ENCODE results near the gene ZFAND3. TPM values are rescaled to one million over a fixed set of nuclear protein-coding genes. Genes with fewer than 3 reads are reported as not detected.

Gene ZFAND3
- total RNA-seq, 1 experiment from 2014 or later = 12.9 TPM

DNA sequence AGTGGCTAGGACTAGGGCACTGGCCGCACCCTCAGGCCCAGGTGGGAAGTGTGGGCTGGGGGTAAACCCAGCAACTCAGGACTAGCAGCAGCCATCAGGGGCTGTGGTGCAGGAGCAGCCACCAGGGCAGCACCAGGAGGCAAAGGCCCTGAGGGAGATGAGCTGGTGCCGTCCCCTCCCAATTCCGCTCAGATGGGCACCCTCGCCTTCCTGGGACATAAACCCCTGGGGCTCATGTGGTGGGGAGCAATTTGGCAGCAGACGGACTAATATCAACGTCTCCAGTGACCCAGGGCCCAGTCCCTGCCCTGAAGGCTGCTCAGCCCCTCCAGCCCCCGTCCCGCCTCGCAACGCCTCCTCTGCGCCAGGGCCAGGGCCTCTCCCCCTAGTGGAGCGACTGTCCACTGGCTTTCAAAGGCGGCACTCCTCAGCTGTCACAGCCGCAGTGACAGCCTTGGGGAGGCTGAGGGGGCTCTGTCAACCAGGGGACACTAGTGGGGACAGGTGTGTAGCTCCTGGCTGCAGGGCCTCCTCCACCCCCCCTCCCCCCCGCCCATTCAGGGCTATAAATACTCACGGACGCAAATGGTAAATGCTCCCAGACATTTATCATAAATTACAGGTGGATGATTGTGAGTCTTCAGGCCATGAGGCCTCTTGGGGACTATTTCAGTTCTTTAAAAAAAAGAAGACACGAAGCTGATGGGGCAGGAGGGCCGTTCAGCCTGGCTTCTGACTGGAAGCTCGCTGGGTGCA is 349.9 kb downstream of the ZFAND3 start:
- DNase-seq (ENCODE audit: low read depth) = no peak

DNA sequence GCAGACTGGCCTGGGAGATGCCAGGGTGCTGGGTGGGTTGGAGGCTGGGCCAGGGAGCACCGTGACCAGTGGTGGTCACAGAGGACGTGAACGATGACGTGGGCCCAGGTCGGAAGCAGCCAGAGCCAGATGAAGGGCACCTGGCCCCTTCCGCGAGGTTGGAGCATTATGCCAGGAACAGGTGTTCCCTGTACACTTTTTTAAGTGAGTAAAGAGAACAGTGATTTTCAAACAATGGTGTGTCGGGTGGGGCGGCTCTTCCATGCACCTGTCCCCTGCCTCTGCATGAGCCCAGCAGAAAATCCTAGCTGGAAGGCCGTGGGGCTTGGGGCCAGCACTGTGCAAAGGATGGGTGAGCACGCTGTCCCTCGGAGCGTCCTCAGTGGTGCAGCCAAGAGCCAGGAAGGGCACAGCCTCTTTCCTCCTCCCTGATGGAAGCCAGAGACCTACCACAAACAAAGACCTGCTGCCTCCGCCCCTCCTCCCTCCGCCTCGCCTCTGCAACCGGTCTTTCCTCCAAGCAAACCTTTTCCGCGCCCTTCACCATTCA is 350.5 kb downstream of the ZFAND3 start:
- DNase-seq (ENCODE audit: low read depth) = no peak

DNA sequence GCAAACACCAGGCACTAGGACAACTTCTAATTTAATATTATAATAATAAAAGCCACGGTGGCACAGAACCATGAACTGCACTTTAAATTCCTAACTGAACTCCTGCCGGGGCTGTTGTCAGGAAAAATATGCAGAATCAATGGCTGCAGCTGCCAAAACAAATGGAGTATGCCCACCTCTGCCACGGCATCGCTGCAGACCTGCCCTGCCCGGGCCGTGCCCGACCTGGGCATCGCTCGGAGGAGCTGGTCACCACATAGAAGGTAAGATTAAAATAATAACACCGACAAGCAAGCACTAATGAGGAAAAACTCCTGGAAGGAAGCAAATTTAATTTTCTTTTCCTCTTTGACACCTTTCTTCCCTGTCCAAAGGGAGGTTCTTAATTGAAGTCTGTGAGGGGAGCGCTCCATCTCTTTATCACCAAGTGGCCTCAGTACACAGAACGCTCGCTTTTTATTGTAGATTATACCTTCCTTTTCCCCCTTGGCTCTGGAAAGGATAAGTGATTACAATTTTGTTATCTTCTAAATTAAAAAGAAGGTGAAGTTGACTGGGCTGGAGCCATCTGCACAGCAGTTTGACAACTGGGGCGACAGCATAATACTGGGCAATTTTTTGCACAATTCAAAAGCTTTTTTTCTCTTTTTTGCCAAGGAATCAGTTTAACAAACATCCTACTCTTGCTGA is 351.3 kb downstream of the ZFAND3 start:
- no peak for DNase-seq (ENCODE audit: low read depth)

DNA sequence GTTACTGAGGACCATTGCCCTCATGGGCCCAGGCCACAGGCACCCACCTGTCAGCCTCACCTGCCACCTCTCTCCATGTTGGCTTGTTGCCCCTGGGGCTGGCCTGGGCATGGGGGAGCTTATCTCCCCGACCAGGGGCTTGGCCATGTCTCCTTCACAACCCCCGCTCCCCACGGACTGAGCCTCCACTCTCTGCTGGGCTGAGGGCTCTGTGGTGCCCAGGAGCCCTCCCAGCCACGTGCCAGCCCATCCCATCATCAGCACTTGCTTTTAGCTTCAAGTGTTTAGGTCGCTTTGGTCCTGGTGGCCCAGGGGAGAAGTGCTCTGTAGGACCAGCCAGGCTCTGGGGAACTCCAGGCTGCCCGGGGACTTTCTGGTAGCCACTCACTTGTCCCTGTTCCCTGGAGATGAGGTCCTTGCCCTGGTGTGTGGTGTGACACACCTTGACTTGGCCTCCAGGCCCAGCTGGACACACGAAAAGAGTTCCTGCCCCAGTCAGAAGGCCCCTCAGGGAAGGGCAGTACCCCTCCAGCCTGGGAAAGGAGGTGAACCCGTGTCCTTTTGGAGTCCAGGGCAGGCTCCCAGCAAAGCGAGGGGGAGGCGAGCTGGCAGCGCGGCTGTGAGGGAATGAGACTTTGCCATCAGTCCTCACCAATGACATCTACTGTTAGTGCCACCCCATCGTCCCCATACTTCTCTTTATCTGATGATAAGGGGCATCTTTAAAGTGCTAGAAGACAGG is 352.6 kb downstream of the ZFAND3 start:
- no peak for DNase-seq (ENCODE audit: low read depth)

DNA sequence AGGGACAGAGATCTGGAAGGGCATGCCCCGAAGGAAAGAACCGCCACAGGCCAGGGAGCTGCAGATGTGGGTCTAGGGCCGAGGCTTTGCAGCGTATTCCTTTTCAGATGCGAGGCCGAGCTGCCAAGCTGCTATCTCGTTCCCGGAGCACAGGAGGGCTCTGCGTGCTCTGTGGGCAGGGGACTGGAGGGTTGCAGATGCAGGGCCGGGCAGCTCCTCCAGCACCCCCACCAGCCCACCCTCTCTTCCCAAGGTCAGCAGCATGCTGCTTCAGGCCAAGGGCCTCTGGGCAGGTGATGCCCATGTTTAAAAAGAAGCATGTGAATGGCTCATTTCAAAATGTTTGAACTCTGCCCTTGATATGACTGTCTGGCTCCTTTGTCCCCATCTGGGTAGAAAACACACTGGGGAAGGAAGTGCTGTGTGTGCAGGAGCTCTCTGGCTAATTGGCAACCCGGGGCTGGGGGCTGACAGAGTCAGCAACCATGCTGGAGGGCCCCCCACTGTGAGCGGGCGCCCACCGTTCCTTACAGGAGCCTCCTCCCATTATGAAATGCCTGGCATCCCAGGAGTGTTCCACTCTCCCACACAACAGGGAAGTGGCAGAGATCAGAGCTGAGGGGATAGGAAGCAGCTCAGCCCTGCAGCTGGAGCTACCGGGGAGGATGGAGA is 353.3 kb downstream of the ZFAND3 start:
- DNase-seq (ENCODE audit: low read depth) = no peak

DNA sequence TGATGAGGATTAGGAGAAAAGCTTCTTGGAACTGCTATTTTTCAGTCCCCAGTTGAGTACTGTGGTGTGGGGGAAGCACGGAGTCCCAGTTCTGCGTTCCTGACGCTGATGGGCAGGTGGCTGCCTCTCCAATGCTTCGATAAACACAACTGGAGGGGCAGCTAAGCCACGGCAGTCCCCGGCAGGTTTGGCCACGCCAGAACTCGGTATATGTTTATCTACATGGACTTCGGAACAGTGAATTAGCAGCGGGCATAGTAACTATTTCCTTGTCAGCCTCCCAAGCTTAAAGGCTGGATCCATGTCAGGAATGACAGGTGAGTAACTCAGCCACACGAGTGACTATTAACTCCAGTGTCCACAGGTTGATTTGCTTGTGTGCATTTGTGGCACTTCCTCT is 354.4 kb downstream of the ZFAND3 start:
- no peak for DNase-seq (ENCODE audit: low read depth)

DNA sequence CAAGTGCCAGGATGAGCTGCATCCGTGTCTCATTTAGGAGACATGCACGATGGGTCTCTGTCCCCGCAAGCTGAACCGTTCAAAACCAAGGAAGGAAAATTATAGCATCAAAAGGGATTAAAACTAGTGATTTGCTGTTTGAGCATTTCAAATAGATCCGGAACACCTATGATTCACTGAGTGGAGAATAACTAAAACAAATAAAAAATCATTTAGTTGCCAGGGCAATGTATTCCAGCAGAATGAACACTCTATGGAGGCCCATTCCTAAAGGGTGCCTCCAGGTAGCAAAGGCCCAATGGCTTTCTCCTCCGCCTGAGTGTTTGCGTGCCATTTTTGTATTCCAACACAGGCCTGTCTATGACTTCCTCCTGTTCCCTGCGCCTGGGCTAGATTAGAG is 354.8 kb downstream of the ZFAND3 start:
- DNase-seq (ENCODE audit: low read depth) = no peak

DNA sequence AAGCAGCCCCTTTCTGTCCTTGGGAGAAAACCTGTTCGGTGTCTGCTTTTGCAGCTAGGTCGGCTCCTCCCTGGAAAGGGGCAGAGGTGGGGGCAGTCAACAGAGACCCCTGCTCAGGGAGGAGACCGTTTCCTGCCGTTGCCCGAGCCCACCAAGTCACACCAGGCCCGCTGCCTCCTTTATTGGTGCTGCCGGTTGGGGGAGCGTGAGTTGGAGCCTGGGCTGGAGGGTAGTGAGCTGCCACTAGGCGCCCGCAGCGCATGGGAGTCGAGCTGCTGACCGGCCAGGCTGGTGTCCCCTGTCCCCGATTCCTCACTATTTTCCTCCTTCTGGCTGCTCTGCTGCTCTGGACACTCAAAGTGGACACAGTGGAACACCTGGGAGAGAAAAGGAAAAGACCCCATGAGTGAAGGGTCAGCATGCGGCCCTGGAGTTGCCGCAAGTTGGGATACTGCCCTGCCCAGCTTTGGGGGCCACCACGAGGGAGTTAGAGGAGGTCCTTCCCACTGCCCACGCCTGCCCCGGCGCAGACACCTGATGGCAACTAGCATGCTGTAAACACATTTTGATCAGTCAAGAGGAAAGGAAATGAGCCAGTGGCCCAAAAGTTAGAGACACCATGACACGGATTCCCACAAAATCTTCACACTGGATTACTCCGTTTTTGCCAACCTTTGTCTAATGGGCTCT is 355.4 kb downstream of the ZFAND3 start:
- no peak for DNase-seq (ENCODE audit: low read depth)

DNA sequence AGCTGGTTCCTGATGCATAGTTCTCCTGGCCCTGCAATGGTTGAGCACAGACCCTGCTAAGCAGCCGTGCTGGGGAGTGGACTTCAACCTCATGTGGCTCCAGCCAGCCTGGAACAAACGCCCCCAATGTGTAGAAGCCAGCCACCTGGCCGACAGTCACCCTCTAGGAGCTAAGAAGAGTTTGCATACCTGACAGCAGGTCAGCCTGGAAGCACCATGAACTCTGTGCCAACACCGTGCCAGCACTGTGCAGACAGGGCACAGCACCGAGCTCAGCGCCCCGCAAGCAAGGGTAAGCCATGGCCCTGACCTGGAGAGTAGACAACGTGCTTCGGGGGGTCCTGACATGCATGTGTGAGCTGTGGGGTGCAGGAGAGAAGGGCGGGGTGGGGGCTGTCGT is 356.3 kb downstream of the ZFAND3 start:
- DNase-seq (ENCODE audit: low read depth) = no peak

DNA sequence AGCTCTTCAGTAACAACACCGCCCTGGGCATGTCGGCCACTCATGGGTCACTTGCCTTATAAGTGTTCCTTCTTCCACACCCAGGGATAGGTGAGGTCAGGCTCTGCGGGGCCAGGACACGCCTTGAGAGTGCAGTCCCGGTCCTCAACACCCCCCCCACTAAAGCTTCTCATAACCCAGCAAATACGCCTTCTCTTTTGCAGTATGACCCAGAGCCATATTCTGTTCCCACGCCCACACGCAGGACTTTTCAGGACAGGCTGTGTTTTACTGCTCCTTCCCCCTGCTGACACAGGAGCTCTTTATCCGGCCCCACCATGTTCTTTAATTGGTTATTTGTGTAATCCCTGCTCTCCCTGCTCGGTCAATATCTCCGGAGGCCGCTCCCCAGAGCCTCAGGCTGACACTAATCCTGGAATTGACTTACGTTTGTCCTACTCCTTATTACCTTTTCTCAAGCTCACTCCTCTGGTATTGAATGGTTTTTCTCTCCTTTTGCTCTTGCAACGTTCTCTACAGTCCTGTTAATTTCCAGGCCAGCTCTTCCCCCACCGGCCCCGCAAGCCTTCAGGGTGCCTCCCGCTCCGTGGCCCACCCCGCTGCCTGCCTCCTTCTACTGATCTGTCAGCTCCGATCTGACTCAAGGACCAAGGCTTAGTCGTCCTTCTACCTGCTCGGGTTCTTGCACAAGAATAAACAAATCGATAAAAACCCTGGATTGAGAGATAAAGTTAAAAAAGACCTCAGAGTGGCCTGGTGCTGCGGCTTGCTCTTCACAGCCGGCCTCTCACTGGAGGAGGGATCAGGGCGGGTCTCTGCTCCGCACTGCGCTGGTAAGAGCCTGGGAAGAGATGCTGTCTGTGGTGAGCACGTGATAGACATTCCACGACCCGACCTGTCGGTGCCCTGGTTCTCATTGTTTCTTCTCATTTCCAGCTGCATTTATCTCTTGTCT is 357.5 kb downstream of the ZFAND3 start:
- DNase-seq (ENCODE audit: low read depth) = no peak

DNA sequence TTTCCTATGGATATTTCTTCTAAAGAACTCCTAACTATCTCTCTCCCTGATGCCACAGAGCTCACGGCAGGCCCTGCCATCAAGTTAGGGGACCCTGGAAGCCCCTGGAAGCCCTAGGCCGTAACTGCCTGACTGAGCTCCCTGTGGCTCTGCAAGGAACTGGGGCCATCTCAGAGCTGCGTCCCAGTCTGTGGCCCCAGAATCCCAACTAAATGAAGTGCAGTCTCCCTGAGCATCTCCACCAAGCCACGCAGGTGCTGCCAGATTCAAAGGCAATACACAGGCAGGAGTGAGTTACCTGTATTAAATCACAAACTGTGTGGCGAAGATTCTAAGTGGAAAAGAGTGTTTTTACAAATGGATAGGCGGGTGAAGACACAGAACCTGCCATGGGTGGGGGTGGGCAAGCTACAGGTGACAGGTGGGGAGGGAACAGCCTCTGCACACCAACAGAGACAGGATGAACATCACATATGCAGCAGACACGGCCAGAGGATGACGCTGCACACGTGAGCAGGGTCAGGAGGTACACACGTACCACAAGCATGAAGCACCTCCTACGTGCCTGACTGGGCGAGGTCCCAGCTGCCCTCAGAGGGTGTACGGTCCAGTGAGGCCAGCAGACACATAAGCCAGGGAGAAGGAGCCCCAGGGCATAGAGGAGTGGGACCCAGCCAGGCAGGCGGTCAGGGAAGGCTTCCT is 358.5 kb downstream of the ZFAND3 start:
- DNase-seq (ENCODE audit: low read depth) = no peak

DNA sequence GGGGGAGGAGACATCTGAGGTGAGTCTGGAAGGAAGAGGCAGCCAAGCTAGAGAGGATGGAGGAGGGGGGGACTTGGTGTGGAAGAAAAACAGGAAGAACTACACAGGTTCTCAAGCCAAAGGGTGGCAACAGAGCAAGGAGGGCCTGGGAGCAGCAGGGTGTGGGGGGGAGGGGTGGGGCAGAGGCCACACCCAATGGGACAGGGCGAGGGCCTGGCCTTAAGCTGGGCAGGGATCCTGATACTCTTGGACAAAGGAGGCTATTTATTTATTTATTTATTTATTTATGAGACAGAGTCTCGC is 359.0 kb downstream of the ZFAND3 start:
- DNase-seq (ENCODE audit: low read depth) = no peak

DNA sequence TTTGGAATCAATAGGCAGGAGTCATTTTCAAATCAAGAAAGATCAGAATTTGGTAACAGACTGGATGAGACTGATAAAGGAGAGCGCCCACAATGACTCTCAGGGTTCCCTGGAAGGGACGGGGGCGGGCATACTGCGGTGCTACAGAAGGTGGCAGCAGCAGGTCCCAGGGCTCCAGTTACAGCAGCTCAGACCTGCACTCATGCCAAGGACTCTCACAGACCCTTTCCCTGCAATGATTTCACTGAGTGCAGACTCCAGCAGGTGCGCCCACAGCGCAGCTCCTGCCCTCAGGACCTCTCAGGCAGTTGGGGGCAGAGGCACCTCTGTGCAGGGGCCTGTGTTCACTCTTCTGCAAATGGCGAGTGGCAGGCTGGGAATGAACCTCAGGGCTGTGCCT is 359.8 kb downstream of the ZFAND3 start:
- no peak for DNase-seq (ENCODE audit: low read depth)

DNA sequence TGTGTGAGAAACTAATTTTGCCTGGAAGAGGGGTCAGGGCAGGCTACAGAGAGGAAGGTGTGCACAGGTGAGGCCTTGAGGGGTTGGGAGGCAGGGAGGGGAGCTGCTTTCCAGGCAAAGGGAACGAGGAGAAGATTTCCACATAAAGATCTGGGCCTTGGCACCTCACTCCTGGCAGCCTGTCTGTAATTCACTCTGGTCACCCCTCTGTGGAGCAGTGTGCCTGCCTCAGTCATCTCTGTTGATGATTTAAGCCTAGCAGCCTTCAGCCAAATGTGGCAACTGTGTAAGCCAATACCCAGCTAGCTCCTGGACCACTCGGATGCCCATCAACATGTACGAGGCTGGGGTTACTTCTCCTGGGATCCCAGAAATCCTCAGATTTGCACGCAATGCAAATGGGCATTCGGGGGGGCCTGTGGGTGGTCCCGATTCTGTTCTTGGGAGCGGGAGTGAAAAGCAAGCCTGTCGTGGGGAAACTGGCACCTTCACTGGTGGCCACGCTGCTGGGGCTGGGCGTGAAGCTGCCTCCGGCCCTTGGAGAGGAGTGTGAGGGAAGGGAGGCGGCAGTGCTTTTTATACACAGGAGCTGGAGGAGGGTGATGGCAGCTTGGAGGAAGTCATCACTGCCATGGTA is 360.4 kb downstream of the ZFAND3 start:
- DNase-seq (ENCODE audit: low read depth) = no peak

DNA sequence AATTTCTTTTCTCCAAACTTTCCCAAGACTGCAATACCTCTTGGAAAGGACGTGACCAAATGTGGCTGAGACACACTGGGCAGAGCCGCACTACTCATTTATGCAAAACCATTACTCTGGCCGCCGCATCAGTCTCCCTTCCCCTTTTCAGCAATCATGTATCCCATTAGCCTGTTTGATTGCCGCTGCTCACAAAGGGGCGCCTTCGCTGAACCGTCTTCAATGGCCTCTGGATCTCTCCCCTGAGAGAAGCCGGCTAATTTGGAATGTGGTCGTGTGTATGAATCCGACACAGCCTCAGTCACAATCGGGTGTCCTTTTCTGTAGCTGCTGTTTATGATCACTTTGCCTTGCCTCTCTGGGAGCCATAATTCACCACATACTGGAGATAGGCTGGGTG is 361.1 kb downstream of the ZFAND3 start:
- DNase-seq (ENCODE audit: low read depth) = no peak

DNA sequence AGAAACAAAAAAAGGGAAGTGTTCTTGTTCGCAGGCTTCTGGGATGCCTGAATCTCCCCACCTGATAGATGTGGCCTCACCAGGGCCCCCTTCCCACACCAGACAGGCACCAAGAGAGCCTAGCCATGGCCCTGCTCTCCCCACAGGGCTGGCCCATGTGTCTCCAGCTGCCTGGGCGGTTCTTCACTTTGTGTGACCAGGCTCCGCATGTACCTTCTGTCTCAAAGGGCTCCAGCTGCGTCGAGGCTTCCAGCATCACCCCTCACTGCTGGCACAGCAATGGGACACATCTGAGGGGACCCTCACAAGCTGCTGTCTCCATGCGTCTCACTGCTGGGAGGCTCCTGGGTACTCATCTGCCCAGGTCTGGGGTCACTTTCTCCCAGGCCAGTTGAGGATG is 362.9 kb downstream of the ZFAND3 start:
- DNase-seq (ENCODE audit: low read depth) = no peak

DNA sequence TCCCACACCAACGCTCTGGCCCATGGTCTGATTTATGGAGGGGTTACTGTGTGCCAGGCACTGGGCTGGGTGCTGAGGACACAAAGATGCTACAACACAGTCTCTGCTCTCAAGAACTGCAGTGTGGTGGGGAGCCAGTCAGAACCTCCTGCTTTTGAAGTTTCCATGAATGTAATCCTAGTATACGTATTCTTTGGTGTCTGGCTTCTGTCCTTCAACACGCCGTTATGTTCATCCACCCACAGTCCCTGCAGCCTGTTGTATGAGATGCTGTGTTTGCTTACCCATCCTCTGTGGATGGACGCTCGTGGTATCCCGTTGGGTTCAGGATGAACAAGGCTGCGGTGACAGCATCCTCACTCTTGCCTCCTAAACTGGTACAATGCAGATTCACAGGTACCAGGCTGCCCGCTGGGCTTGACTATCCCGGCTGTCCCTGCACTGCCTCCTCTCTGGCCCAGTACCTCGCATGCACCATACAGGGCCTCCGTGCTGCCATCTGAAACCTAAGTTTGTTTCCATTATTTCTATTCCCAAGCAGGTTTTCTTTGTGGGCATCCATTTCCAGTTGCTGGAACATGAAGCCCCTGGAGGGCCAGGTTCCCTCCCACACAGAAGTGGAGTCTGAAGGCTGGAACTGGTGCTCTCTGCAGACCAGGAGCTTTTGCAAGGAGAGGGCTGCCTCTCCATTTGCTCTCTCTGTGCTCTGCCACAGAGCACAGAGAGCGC is 364.5 kb downstream of the ZFAND3 start:
- DNase-seq (ENCODE audit: low read depth) = no peak

DNA sequence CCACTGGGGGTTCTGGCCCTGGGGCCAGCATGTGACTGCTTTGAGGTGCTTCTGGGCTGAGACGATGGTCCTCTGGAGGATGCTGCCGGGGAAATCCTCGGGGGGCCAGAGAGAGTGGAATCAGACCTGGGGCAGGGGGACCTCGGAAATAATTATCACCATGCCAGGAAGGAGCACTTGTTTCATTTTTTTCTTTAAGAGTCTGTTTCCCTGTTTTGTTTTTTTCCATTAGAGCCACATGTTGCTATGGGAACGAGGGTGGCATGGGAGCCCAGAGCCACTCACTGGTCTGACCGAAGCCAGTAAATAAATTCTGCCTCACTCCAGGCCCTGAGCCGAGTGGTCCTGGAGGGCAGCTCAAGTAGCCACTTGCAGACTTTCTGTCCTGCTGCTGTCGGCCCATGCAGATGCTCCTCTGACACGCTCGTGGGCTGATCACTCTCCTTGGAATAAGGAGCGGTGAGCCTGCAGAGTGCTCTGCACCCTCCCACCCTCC is 365.1 kb downstream of the ZFAND3 start:
- no peak for DNase-seq (ENCODE audit: low read depth)

Measured in Daoy (cell line).